Gastroesophageal sphincter (tissue), 3 donors: ENCODE results near the gene CEP112.

Experiments used
- CTCF ChIP-seq, 4 experiments: fragments of 200-600 bp in 2 of 4; fragments of 450-650 bp in 2 of 4; sonication (generic) in 1 of 4; IDR thresholded peaks; one replicate each; pipeline ENCODE4 v1.5.1; 2017 to 2019; ENCODE audit warnings: antibody characterized with exemption in 4 of 4, mild to moderate bottlenecking in 2 of 4, moderate library complexity in 2 of 4
- EP300 ChIP-seq: sonication (generic); formaldehyde crosslinking; IDR thresholded peaks from one replicate; pipeline ENCODE4 v1.6.1; 2017; ENCODE audit warnings: antibody characterized with exemption, mild to moderate bottlenecking
- POLR2A ChIP-seq, 2 donors: fragments of 450-650 bp; IDR thresholded peaks; one replicate each; pipeline ENCODE4 v1.6.1; 2017; ENCODE audit warnings: antibody characterized with exemption in 2 of 2, mild to moderate bottlenecking in 2 of 2, moderate library complexity in 1 of 2
- POLR2AphosphoS5 ChIP-seq: sonication (generic); formaldehyde crosslinking; IDR thresholded peaks from one replicate; pipeline ENCODE4 v1.6.1; 2017; ENCODE audit warnings: antibody characterized with exemption

DNA sequence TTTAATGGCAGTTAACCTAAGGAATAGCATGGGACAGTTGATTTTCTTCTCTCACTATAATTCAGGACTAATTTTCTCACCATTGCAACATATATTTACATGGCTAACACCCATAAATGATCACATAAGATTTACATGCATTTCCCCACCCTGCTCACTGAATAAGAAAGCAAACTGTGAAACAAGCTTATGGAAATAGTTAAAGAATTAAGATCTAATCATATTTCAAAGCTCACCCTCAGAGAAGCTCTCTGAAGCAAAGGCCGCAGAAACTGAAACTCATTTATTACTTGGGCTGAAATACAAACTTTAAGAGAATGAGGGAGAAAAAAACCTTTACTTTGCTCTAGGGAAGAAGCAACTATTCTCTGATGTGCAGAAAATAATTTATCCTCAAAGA lies 411.8 kb downstream of the CEP112 start:
- TF ChIP-seq CTCF (IDR thresholded peaks at IDR 0.05) = no peak
- no peak for TF ChIP-seq EP300
- TF ChIP-seq POLR2A (IDR thresholded peaks at IDR 0.05) = no peak
- no peak for TF ChIP-seq POLR2AphosphoS5
